HUES64 (cell line): ENCODE data around the gene EIF4ENIF1.
"Not testable (repeated sequence)": the region's sequence is repeated elsewhere in the genome, so short reads cannot be mapped to it uniquely, and the experiment has no call there.

Source experiments
- H3K27ac ChIP-seq: 2 replicates; pipeline ENCODE4 v1.7.0; 2013; ENCODE audit warnings: low read depth, low read length, inconsistent platforms
- H3K27me3 ChIP-seq: 2 replicates; pipeline ENCODE4 v1.6.1; 2013; ENCODE audit warnings: mild to moderate bottlenecking, low read length; ENCODE audit not compliant: insufficient read depth
- H3K36me3 ChIP-seq: 2 replicates; pipeline ENCODE4 v1.6.1; 2013; ENCODE audit warnings: mild to moderate bottlenecking, low read length; ENCODE audit not compliant: insufficient read depth
- H3K4me1 ChIP-seq: 2 replicates; pipeline ENCODE4 v1.6.1; 2013; ENCODE audit warnings: mild to moderate bottlenecking, low read length, moderate library complexity; ENCODE audit not compliant: insufficient read depth
- H3K4me3 ChIP-seq: 2 replicates; pipeline ENCODE4 v1.5.1; 2013; ENCODE audit warnings: mild to moderate bottlenecking, low read length, moderate library complexity
- H3K9ac ChIP-seq: 2 replicates; pipeline ENCODE4 v1.6.1; 2013; ENCODE audit warnings: mild to moderate bottlenecking, low read depth, low read length
- H3K9me3 ChIP-seq: 2 replicates; pipeline ENCODE4 v1.6.1; 2013; ENCODE audit warnings: low read depth, low read length; ENCODE audit not compliant: insufficient read depth
- WGBS: fragments of 150-250, 120-280 bp; methylation state at CpG from one replicate; pipeline ENCODE4 v1.1.7; 2013; ENCODE audit warnings: missing lambda C conversion rate; 5-methylcytosine and 5-hydroxymethylcytosine counted together

The EIF4ENIF1 gene

GRCh38 chr22:31441652-31442051, 48.0 kb downstream of the EIF4ENIF1 start:
- H3K27ac ChIP-seq = no peak overlapping the region
- H3K4me1 ChIP-seq = no peaks in the 10 kb centered on the region
- no peaks in the 10 kb centered on the region for H3K9me3 ChIP-seq
- H3K9ac ChIP-seq = no peak overlapping the region
- WGBS = 94% methylated on average over 5 of the region's 5 CpGs
- peaks cover 93% of the 10 kb centered on the region for H3K36me3 ChIP-seq
- H3K4me3 ChIP-seq = no peak overlapping the region
- no peaks in the 10 kb centered on the region for H3K27me3 ChIP-seq

GRCh38 chr22:31440681-31441080, 49.0 kb downstream of the EIF4ENIF1 start:
- Histone ChIP-seq H3K4me3 (no peak overlapping the region), H3K36me3 (peaks cover 95% of the 10 kb centered on the region), H3K27me3 (no peaks in the 10 kb centered on the region), H3K27ac (no peak overlapping the region), H3K4me1 (no peaks in the 10 kb centered on the region), H3K9ac (no peak overlapping the region), H3K9me3 (no peaks in the 10 kb centered on the region)
- 96% methylated on average over 7 of the region's 7 CpGs for WGBS

GRCh38 chr22:31439808-31440207, 49.8 kb downstream of the EIF4ENIF1 start:
- H3K27ac ChIP-seq = no peak overlapping the region
- 92% methylated on average over 8 of the region's 8 CpGs for WGBS
- H3K36me3 ChIP-seq = peaks cover 95% of the 10 kb centered on the region
- H3K4me3 ChIP-seq = no peak overlapping the region
- H3K9me3 ChIP-seq = no peaks in the 10 kb centered on the region
- no peaks in the 10 kb centered on the region for H3K4me1 ChIP-seq
- no peak overlapping the region for H3K9ac ChIP-seq
- H3K27me3 ChIP-seq = no peaks in the 10 kb centered on the region

- peaks cover 95% of the 10 kb centered on the region for H3K36me3 ChIP-seq
- no peak overlapping the region for H3K4me3 ChIP-seq
- H3K9me3 ChIP-seq = no peaks in the 10 kb centered on the region
- H3K27me3 ChIP-seq = no peaks in the 10 kb centered on the region
- no peaks in the 10 kb centered on the region for H3K4me1 ChIP-seq
- no peak overlapping the region for H3K27ac ChIP-seq
- 96% methylated on average over 3 of the region's 3 CpGs for WGBS
- no peak overlapping the region for H3K9ac ChIP-seq
Observed at GRCh38 chr22:31436132-31436531, 53.5 kb downstream of the EIF4ENIF1 start.

- H3K4me1 ChIP-seq = no peaks in the 10 kb centered on the region
- H3K36me3 ChIP-seq = peaks cover 88% of the 10 kb centered on the region
- H3K27me3 ChIP-seq = no peaks in the 10 kb centered on the region
- no peak overlapping the region for H3K27ac ChIP-seq
- WGBS = 95% methylated on average over 4 of the region's 5 CpGs
- no peak overlapping the region for H3K4me3 ChIP-seq
- H3K9me3 ChIP-seq = no peaks in the 10 kb centered on the region
- no peak overlapping the region for H3K9ac ChIP-seq
Observed at GRCh38 chr22:31431950-31432349, 57.7 kb downstream of the EIF4ENIF1 start.

- H3K4me1 ChIP-seq = no peaks in the 10 kb centered on the region
- no peak overlapping the region for H3K9ac ChIP-seq
- WGBS = 95% methylated on average over 8 of the region's 9 CpGs
- H3K27me3 ChIP-seq = no peaks in the 10 kb centered on the region
- H3K27ac ChIP-seq = no peak overlapping the region
- peaks cover 92% of the 10 kb centered on the region for H3K36me3 ChIP-seq
- H3K9me3 ChIP-seq = no peaks in the 10 kb centered on the region
- no peak overlapping the region for H3K4me3 ChIP-seq
Observed at GRCh38 chr22:31425331-31426050, 64.2 kb downstream of the EIF4ENIF1 start.

GRCh38 chr22:31402350-31402749, 87.3 kb downstream of the EIF4ENIF1 start:
- not testable (repeated sequence) for H3K27ac ChIP-seq, H3K27me3 ChIP-seq, H3K9me3 ChIP-seq, H3K9ac ChIP-seq, H3K4me1 ChIP-seq, H3K4me3 ChIP-seq
- WGBS = 100% methylated on average over 2 of the region's 2 CpGs
- H3K36me3 ChIP-seq = peaks cover 62% of the 10 kb centered on the region

GRCh38 chr22:31400023-31400397, 89.6 kb downstream of the EIF4ENIF1 start:
- Histone ChIP-seq H3K4me1 (peaks cover 9% of the 10 kb centered on the region), H3K9ac (peak overlapping the region; percentile 93), H3K9me3 (no peaks in the 10 kb centered on the region), H3K27me3 (no peaks in the 10 kb centered on the region), H3K36me3 (peaks cover 41% of the 10 kb centered on the region), H3K27ac (0 out of 2 replicates have a peak overlapping the region, but pooled peaks have one; percentile 67), H3K4me3 (peak overlapping the region; percentile 86)
- 5% methylated on average over 11 of the region's 11 CpGs for WGBS

GRCh38 chr22:31399211-31400022, 90.2 kb downstream of the EIF4ENIF1 start, which contains the start of gene DRG1:
DRG1 (plus strand) TSS chr22:31399604; CDS start chr22:31399684, 80 bp downstream.
- peak within 1 kb of the TSS; percentile 69 for H3K27ac ChIP-seq
- WGBS = under 1% methylated on average over 72 of the region's 72 CpGs
- H3K4me1 ChIP-seq = peaks cover 9% of the 10 kb centered on the region
- no peaks in the 10 kb centered on the region for H3K9me3 ChIP-seq
- H3K9ac ChIP-seq = peak within 1 kb of the TSS; percentile 93
- H3K36me3 ChIP-seq = peaks cover 35% of the 10 kb centered on the region
- no peaks in the 10 kb centered on the region for H3K27me3 ChIP-seq
- peak within 1 kb of the TSS; percentile 86 for H3K4me3 ChIP-seq

GRCh38 chr22:31398231-31398630, 91.4 kb downstream of the EIF4ENIF1 start:
- Histone ChIP-seq H3K4me3 (peak overlapping the region; percentile 86; the same call in 1 of the 2 replicates), H3K27me3 (no peaks in the 10 kb centered on the region), H3K4me1 (peaks cover 9% of the 10 kb centered on the region), H3K9me3 (no peaks in the 10 kb centered on the region), H3K36me3 (peaks cover 23% of the 10 kb centered on the region), H3K27ac (no peak overlapping the region), H3K9ac (peak overlapping the region; percentile 93; the same call in 1 of the 2 replicates)
- WGBS = 89% methylated on average over 3 of the region's 5 CpGs

GRCh38 chr22:31394326-31394725, 95.3 kb downstream of the EIF4ENIF1 start:
- no peak overlapping the region for H3K9ac ChIP-seq
- 85% methylated on average over 3 of the region's 3 CpGs for WGBS

More at GRCh38 chr22:31394326-31394725, 95.3 kb downstream of the EIF4ENIF1 start:
- no peaks in the 10 kb centered on the region for H3K27me3 ChIP-seq
- no peaks in the 10 kb centered on the region for H3K36me3 ChIP-seq
- peaks cover 9% of the 10 kb centered on the region for H3K4me1 ChIP-seq
- H3K9me3 ChIP-seq = no peaks in the 10 kb centered on the region
- no peak overlapping the region for H3K27ac ChIP-seq
- H3K4me3 ChIP-seq = no peak overlapping the region
